Nucleus accumbens (tissue), 56 donors: ENCODE measurements around the gene PRKCSH.
"Not testable (repeated sequence)": the region's sequence is repeated elsewhere in the genome, so short reads cannot be mapped to it uniquely, and the experiment has no call there.

Experiments used
- DNase-seq, 56 donors: peaks; one replicate each; lab custom pipeline; 2025; lab: John Stamatoyannopoulos, UW

Gene PRKCSH

GRCh38 chr19:11464333-11465265 is 29.2 kb downstream of the PRKCSH start:
- DNase-seq = no peak

GRCh38 chr19:11465600-11465999 is 30.2 kb downstream of the PRKCSH start:
- DNase-seq = no peak

- not testable (repeated sequence) for DNase-seq
These were observed 32.9 kb downstream of the PRKCSH start for GRCh38 chr19:11468266-11468845.

GRCh38 chr19:11473725-11474124 is 38.3 kb downstream of the PRKCSH start:
- DNase-seq = no peak

GRCh38 chr19:11475343-11475742 is 39.9 kb downstream of the PRKCSH start:
- DNase-seq = not testable (repeated sequence)

- DNase-seq = no peak
These were observed 40.4 kb downstream of the PRKCSH start for GRCh38 chr19:11475861-11476260.

- peak in 32 of 56 donors; percentile 9 to 68 (median 24) for DNase-seq
These were observed 43.0 kb downstream of the PRKCSH start for GRCh38 chr19:11478167-11479089.

- DNase-seq = peak in 50 of 56 donors; percentile 9 to 88 (median 66)
These were observed 43.9 kb downstream of the PRKCSH start for GRCh38 chr19:11479090-11479897.

- peak in 36 of 56 donors; percentile 9 to 68 (median 40) for DNase-seq
These were observed 44.7 kb downstream of the PRKCSH start for GRCh38 chr19:11479898-11480714.

- peak in 53 of 56 donors; percentile 6 to 84 (median 65) for DNase-seq
These were observed 45.5 kb downstream of the PRKCSH start, which contains the start of gene ELAVL3 for GRCh38 chr19:11480715-11481533. TSS of gene ELAVL3 (minus strand) at chr19:11481046. CDS start at chr19:11480608, 438 bp downstream.

- peak; percentile 71 to 98 (median 94) for DNase-seq
These were observed 46.3 kb downstream of the PRKCSH start for GRCh38 chr19:11481534-11482383.

GRCh38 chr19:11482384-11483050 is 47.1 kb downstream of the PRKCSH start:
- peak in 54 of 56 donors; percentile 57 to 98 (median 85) for DNase-seq

GRCh38 chr19:11483366-11484111 is 48.1 kb downstream of the PRKCSH start:
- no peak for DNase-seq

GRCh38 chr19:11485245-11485837 is 49.9 kb downstream of the PRKCSH start:
- DNase-seq = no peak
